Activated CD4-positive, alpha-beta T cell treated with anti-CD3 and anti-CD28 coated beads for 1 hour (primary cell): ENCODE measurements around the gene ZNF326.

Experiments
- DNase-seq: peaks from one replicate; pipeline ENCODE4 v3.0.0-alpha.2; 2020

The ZNF326 gene, protein sequence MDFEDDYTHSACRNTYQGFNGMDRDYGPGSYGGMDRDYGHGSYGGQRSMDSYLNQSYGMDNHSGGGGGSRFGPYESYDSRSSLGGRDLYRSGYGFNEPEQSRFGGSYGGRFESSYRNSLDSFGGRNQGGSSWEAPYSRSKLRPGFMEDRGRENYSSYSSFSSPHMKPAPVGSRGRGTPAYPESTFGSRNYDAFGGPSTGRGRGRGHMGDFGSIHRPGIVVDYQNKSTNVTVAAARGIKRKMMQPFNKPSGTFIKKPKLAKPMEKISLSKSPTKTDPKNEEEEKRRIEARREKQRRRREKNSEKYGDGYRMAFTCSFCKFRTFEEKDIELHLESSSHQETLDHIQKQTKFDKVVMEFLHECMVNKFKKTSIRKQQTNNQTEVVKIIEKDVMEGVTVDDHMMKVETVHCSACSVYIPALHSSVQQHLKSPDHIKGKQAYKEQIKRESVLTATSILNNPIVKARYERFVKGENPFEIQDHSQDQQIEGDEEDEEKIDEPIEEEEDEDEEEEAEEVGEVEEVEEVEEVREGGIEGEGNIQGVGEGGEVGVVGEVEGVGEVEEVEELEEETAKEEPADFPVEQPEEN

DNA sequence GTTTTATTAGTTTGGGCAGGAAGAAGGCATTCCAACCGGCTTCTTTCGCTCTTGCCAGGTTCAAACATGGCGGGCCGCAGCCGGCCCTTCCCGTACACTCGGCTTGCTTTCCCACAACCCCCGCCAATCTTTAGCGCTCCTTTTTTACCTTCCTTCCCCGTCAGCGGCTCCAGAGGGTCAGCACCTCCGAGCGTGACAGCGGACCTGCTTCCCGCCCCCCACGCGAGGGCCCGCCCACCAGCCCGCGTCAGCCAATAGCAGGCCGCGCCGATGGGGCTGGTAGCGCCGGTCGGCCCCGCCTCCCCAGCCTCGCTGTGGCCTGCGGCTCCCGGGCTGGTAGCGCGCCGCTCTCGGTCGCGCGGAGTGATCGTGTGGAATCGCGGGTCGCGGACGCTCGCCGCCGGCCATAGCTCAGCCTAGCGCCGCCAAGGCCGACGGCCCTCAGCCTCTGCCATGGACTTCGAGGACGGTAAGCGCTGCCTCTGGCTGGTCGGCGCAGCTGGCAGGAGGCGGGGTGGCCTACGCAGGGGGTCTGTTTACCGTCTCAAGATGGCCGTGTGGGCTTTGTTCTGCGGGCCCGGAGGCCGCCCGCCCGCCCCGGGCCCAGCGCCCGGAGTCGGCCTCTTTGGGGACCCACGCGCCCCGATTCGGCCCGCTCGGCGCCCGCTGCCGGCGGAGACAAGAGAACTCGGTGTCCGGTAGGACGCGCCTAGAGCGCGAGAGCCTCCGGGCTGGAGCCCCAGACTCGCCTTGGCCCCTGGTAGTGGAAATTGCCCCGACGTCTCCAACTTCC is at the start of gene ZNF326:
Gene ZNF326 (plus strand): TSS at position 306 of the 793 bp plus-strand sequence. CDS start 148 bp downstream, at position 454.
- DNase-seq = peak; percentile 86

DNA sequence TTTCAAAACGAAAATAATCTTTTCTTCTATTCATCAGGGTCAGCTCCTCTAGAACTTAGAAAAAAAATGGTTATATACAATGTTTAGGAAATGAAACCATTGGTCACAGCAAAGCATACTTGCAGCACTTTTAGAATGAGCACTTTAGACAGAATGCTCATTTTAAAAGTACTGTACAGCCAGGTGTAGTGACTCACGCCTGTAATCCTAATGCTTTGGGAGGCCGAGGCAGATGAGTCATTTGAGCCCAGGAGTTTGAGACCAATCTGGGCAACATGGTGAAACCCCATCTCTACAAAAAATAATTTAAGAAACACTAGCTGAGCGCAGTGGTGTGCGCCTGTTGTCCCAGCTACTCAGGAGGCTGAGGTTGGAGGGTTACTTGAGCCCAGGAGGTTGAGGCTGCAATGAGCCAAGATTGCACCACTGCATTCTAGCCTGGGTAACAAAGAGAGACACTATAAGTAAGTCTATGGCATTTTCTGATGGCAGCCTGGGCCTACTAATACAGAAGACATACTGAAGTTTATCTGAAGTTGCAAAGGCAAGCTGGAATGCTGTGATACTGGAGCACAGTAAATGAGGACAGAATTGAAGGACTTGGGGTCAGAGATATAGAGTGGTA is 48.9 kb upstream of the ZNF326 start:
- no peak for DNase-seq

DNA sequence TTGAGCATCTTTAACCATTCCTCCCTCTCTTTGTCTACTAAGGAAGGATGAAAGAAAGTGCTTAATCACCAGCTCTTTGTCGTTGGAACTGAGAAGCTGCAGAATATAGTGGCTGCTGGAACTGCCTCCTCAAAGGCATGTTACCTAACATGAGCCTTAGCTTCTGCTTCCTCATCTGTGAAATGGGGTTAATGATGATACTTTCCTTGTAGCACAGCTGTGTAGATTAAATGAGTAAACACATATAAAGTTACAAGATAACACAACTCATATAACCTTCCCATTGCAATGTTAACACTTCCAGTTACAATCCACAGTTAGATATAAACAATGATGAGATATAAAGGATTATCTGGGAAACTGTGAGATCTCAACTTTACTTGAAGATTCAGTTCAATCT is 48.4 kb upstream of the ZNF326 start:
- DNase-seq = no peak

DNA sequence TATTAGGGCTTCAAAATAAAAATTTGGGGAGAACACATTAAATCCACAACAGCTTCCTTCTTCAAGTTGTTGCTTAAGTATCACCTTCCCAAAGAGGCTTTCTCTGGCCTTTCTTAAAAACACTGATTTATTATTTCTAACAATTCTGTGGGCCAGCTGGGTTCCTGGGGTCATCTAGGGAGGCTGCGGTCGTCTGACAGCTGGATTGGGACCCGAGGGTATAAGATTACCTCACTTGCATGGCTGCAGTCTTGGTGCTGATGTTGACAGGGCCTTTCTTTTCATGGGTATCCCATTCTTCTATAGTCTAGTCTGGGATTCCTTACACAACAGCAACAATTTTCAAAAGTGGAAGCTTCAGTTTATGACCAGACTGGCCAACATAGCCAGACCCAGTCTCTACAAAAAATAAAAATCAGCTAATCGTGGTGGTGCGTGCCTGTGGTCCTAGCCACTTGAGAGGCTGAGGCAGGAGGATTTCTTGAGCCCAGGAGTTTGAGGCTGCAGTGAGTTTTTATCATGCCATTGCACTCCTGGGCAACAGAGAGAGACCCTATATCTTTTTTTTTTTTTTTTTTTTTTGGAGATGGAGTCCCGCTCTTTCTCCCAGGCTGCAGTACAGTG is 46.1 kb upstream of the ZNF326 start:
- no peak for DNase-seq

DNA sequence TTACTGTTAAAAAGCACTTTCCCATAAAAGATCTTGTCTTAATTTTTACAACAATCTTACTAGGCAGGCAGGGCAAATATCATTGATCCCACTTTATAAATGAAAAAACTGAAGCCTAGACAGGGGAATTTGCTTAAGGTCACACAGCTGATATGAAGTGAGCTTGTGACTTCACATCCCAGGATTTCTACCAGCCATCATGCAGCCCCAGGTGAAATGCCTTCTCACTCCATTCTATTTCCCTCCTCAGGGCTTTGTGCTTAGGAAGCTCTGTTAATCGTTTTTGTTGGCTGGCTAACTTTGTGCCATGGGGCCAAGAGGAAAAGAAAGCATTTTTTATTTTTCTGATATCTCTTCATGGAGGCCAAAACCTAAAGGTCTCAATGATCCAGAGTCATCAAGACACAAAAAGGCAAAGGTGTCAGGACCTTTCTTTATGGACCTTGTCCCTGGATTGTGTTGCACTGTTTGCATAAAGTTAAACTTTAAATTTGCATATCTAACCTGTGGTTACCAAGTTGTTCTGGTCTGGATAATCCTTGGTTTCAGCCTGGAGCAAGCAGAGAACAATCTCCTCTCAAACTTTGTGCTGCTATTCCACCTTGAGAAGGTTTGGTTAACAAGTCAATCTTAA is 44.8 kb upstream of the ZNF326 start:
- DNase-seq = no peak

DNA sequence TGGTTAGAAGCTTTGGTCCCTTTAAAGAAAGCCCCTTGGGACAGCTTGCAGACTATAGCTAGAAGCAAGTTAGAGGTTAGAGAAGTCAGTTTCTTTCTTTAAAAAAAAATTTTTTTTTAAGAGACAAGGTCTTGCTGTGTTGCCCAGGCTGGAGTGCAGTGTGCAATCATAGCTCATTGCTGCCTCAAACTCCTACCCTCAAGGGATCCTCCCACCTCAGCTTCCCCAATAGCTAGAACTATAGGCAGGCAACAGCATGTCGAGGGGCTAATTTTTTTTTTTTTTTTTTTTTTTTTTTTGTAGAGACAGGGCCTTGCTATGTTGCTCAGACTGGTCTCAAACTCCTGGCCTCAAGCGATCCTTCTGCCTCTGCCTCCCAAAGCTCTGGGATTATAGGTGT is 44.2 kb upstream of the ZNF326 start:
- DNase-seq = no peak

DNA sequence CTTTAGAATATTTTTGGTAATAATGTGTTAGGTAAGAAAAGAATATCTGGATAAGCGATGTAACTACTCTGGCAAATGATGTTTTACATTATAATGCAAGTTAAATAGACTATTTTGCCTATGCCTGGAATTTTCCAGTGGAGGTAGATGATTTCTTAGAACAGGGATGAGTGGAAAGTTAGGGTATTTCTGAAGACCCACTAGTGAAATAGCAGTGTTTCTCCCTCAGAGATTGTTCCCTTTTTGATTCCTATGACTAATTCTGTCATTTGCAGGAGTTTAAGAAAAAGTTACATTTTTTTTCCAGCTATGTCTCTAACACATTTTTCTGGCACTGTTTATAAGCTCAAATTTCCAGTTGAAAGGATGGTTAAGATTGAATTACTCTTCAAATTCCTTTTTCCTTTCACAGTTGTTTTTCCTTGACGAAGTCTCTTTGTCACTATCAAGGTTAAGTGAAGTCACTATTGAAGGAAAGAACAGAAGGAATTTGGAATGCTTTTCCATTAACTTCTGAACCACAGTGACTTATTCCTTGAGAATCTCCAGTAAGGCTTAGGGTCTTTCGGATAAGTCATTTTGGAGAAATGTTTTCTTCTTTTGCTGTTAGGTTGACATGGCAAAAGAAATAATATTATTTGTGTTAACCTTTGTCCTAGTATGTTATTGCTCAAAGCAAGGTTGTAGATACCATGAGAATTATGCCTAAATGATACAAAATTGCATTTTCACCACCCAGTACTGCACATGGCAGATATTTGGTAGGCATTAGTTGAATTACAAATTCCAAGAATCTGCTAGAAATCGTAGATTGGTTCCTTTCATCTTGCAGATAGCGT is 42.9 kb upstream of the ZNF326 start:
- DNase-seq = no peak

DNA sequence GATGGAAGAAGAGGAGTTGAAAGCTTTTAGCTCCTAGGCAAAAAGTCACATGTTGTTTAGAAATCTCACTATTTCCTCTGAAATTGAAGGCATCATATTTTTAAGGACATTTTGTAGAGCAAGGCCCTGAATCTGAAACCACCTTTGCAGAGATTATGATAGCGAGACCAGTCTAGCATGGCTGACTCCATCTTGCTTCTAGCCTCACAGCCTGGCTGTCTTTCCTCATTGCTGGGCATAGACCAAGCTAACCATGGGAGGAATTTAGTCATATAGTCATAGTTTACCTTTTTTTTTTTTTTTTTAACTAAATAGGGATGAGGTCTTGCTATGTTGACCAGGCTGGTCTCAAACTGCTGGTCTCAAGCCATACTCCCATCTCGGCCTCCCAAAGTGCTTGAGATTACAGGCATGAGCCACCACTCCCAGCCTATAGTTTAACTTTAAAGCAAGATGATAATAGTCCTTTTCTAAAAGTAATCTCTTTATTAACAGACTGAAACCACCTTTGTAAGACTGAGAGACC is 42.2 kb upstream of the ZNF326 start:
- no peak for DNase-seq

DNA sequence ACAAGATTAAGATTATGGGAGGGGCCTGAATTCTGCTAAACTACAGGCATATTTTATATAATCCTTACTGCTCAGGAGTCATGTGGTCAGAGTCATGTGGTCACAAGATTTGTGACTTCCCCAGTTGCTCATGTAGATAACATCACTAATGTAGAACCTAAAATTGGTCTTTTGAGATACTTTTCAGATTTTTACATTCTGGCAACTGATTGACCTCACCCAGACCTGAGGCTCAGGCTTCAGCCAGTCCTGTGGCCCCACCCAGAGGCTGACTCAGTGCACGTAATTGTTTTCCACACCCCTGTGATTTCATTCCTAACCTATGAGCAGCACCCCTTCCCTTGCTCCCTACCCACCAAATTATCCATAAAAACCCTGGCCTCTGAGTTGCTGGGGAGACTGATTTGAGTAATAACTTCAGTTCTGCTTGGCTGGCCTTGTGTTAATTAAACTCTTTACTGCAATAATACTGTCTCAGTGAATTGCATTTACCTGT is 41.7 kb upstream of the ZNF326 start:
- peak; percentile 9 for DNase-seq

DNA sequence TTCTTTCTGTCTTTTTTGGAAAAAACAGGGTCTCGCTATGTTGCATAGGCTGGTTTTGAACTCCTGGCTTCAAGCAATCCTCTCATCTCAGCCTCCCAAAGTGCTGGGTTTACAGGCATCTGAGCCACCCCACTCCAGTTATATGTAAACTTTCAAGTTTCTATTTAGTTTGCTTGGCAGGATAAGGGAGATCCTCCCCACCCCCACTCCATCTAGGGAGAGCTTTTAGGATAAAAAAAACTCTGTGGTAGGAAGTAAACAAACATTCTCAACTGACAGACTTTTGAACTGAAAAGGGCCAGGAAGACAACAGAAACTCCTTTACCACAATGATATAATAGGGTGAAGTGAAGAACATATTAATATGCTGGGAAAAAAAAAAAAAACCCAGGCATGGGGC is 41.0 kb upstream of the ZNF326 start:
- no peak for DNase-seq

DNA sequence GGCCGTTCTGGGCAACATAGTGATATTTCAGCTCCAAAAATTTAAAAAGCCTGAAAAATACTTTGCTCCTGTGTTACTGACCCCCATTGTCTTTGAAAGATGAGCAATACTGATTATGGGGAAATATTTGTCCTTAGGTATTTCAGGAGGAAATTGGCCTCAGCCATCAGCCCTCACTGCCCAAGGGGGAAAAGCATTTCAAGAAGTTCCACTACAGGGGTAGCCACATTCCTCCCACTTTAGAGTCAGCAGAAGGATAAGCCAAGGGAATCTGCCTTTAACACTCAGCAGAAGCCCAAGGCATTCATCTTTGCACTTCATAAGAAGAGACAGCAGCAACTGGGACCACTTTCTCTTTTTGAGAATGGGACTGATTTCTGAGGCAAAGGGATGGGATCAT is 40.5 kb upstream of the ZNF326 start:
- no peak for DNase-seq

DNA sequence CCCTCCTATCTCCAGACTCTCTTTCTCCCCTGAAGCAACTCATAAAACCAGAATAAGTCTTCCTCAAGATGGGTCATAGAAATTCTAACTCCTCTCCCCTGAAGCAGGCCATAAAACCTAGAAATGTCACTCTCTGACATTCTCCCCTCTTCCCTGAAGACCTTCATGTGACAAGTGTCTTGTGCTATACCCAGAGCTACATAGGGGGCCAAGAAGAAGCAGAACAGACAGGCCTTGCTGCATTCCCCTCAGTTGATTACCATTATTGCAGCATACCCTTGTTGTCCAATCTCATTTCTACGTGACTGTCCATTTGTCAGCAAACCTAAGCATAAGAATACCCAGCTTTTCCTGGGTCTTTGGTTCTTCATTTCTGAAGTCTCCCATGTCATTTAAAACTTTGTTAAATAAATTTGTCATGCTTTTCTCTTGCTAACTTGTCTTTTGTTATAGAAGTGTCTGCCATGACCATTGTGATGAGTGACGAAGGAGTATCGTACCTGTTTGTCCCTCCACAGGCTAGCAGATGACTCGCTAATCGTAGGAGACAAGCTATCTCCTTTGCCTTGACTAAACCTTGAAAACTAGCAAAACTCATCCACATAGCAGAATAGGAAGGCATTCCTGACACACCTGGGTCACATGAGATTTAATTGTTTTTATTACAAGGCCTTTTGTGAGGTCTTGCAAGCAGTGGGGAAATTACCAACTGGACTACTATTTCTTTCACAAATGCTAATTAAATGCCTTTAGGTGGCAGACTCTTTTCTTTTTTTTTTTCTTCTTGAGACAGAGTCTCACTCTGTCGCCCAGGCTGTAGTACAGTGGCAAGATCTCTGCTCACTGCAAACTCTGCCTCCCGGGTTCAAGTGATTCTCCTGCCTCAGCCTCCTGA is 39.4 kb upstream of the ZNF326 start:
- DNase-seq = no peak

DNA sequence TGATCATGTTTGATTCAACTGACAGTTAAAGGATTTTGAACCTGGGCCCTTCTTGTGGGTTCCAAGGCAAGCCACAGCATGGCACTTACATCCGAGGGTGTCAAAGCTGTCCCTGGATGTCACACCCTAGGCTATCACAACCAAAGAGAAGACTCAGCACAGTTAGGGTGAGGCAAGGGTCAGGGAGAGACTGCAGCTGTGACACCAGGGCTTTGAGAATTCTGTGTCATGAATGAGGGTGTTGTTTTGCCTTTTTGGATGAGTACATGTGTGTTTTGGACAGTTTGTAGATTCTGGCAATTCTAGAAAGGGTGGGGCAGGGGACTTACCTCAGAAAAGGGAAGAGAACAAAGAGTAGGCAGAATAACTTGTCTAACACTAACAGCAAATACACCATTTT is 37.8 kb upstream of the ZNF326 start:
- no peak for DNase-seq

DNA sequence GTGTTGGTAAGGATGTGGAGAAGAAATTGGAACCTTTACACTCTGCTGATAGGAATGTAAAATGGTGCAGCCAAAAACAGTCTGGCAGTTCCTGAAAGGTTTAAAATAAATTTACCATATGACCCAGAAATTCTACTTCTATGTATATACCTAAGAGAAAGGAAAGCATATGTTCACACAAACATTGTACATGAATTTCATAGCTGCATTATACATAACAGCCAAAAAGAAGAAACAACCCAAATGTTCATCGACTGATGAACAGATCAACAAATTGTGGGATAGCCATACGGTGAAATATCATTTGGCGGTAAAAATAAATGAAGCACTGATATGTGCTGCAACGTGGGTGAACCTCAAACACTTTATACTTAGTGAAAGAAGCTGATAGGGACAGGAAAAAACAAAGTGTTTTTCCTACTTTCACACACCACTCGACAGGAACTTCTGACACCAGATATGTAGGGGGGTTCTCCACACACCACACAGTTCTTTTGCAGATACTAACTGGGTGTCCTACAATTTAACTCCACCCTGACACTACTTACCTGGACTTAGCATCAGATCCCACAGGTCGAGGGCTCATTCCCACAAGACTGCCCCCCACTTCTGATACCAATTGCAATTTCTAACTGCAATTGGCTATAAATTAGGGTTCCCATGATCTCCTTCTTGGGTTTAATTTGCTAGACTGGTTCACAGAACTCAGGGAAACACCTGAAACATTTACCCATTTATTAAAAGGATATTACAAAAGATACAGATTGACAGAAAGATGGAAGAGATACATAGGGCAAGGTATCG is 35.9 kb upstream of the ZNF326 start:
- DNase-seq = no peak

DNA sequence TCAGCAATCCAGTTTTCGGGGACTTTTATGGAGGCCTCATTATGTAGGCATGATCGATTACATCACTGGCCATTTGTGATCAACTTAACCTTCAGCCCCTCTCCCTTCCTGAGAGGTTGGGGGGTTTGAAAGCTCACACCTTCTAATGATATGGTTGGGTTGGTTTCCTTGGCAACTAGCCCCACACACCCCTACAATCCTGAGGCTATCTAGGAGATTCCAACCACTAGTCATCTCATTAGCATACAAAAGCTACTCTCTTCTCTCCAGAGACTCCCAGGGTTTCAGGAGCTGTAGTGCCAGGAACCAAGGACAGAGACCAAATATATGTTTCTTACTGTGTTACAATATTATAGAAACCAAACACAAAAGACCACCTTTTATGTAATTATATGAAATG is 35.2 kb upstream of the ZNF326 start:
- no peak for DNase-seq

DNA sequence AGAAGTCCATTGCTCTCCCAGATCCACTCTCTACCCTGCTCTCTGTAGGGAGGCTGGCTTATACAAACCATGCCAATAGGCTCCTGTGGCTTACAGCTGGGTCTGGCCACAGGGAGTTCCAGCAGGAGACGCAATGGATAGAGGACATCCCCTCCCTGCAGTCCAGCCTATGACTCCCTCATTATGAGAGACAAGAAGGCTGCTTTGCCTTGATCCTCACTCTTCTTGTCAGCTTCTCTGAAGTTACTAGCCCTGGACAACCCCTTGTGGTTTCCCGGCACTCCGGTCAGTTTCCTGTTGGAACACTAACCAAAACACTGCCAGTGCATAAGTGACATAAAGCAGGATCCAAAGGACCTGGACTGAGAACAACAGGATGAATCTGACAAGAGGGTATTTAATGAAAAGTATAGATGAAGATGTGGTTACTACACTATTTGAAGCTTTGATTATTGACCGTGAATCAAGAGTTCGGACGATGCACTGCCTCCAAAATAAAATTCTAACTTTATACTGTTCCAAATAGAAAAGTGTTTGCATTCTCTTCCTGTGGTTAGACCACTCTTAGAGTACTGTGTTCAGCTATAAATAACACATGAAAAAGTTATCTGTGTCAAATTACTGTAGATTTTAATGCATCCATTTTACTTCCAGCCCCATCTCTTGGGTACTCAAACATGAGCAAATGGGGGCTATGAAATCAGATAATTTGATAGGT is 32.7 kb upstream of the ZNF326 start:
- DNase-seq = no peak

DNA sequence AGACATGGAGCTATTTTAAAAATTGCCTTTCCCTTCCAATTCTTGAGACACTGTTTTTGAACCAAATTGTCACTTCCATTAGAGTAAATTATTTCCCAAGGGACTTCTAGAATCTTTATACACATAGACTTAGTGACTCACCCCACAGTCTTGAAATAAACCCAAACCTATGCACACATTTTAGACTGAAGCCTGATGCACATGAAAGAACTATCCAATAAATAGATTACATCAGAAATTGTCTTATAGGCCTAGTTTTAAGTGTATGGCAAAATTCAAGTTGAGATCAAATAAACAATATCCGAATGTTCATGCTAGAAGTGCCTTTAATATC is 32.2 kb upstream of the ZNF326 start:
- DNase-seq = no peak

DNA sequence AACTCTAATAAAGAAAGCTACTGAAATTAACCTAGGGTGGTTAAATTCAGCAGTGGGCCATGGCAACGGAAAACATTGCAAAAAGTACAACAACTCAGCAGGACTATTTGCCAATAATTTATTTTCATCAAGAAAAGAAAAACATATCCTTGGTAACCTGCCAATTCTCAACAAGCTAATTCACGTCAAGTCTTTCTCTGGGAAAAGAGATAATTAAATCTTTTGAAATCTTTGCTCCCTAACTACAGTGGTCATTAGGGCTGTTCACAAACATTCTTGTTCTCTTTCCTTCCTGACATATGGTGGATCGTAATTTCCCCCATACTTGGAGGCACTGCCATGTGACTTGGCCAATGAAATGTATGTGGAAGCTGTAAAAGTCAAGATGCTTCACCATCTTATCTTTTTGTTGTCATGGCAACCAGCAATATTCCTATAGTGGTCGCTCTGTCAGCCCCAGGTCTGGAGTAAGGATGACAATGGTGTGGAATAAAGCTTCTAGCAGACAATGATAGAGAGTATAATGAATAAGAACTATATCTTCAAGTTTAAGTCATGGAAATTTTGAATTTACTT is 29.6 kb upstream of the ZNF326 start:
- DNase-seq = no peak
